SJSA1 (cell line): ENCODE results near the gene ZNF277. TPM values are rescaled to one million over a fixed set of nuclear protein-coding genes. Genes with fewer than 3 reads are reported as not detected.

Experiments used
- DNase-seq, 2 experiments: peaks; one replicate each; pipeline ENCODE4 v3.0.0-alpha.2; 2015 to 2020; ENCODE audit warnings: low spot score in 2 of 2, low read depth in 1 of 2
- H3K27ac ChIP-seq: fragments of 250-450 bp; sonication (Bioruptor Pico); 2 replicates; pipeline ENCODE4 v1.5.1; 2020; ENCODE audit warnings: mild to moderate bottlenecking, moderate library complexity
- H3K27me3 ChIP-seq: fragments of 250-450 bp; sonication (Bioruptor Pico); replicated peaks from 2 replicates; pipeline ENCODE4 v1.5.1; 2020; ENCODE audit warnings: mild to moderate bottlenecking, moderate library complexity
- H3K36me3 ChIP-seq: fragments of 250-450 bp; sonication (Bioruptor Pico); 2 replicates; pipeline ENCODE4 v1.5.1; 2020; ENCODE audit warnings: mild to moderate bottlenecking
- H3K4me1 ChIP-seq: fragments of 250-450 bp; sonication (Bioruptor Pico); replicated peaks from 2 replicates; pipeline ENCODE4 v1.6.1; 2021; ENCODE audit warnings: mild to moderate bottlenecking
- H3K4me3 ChIP-seq: fragments of 250-450 bp; sonication (Bioruptor Pico); 2 replicates; pipeline ENCODE4 v1.5.1; 2020; ENCODE audit warnings: mild to moderate bottlenecking
- H3K9me3 ChIP-seq: fragments of 250-450 bp; sonication (Bioruptor Pico); replicated peaks from 2 replicates; pipeline ENCODE4 v1.5.1; 2020; ENCODE audit warnings: mild to moderate bottlenecking
- total RNA-seq: library from RNA; depleted of rRNA; stranded (reverse); fragments of >200 nt; shearing (Covaris generic); gene quantifications from 2 replicates; pipeline ENCODE4 v1.2.3, GENCODE V29; 2014

ZNF277 gene
- total RNA-seq, 1 experiment from 2014 or later, result 14.7 TPM

- no peaks in the 10 kb centered on the region for H3K36me3 ChIP-seq
- H3K4me1 ChIP-seq, result peaks cover 21% of the 10 kb centered on the region
- H3K27me3 ChIP-seq, result no peaks in the 10 kb centered on the region
- H3K9me3 ChIP-seq, result no peaks in the 10 kb centered on the region
- H3K4me3 ChIP-seq, result no peak overlapping the region
- H3K27ac ChIP-seq, result no peak overlapping the region
- DNase-seq, result no peak
These were observed 50.6 kb downstream of the ZNF277 start for GRCh38 chr7:112257073-112257472.

- no peak for DNase-seq
- no peaks in the 10 kb centered on the region for H3K9me3 ChIP-seq
- H3K27me3 ChIP-seq, result no peaks in the 10 kb centered on the region
- no peaks in the 10 kb centered on the region for H3K36me3 ChIP-seq
- H3K4me1 ChIP-seq, result no peaks in the 10 kb centered on the region
- no peak overlapping the region for H3K4me3 ChIP-seq
- H3K27ac ChIP-seq, result no peak overlapping the region
These were observed 54.4 kb downstream of the ZNF277 start for GRCh38 chr7:112260911-112261310.

- Histone ChIP-seq H3K36me3 (no peaks in the 10 kb centered on the region), H3K27ac (no peak overlapping the region), H3K9me3 (no peaks in the 10 kb centered on the region), H3K4me1 (no peaks in the 10 kb centered on the region), H3K27me3 (no peaks in the 10 kb centered on the region), H3K4me3 (no peak overlapping the region)
- no peak for DNase-seq
These were observed 55.5 kb downstream of the ZNF277 start for GRCh38 chr7:112262036-112262435.

DNA sequence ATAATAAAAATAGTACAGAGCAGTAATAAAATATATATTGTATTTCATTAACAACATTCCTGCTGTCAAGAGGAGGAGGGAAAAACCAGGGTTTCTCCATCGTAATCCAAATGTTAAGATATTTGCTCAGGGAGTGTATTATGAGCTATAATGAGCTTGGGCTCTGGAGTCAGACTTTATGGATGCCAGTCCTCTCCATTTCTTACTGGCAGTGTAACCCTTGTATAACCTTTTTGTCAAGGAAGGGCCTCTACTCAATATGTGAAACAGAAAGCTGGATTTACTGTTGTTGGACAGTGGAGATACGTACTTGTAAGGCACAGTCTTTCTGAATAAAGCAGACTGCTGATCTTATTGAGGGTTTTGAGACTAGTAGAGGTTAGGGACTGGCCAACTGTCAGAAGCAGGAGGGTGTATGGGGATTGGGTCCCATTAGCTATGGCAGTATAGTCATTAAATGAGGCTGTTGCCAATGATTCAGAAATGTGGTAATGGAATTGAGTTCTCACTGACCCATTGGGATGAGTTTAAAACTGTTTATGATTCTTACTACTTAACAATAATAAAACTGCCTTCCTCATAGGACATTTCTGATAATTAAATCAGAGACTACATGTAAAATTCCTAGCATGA, 56.5 kb downstream of the ZNF277 start:
- Histone ChIP-seq H3K4me3 (no peak overlapping the region), H3K36me3 (no peaks in the 10 kb centered on the region), H3K4me1 (no peaks in the 10 kb centered on the region), H3K9me3 (no peaks in the 10 kb centered on the region), H3K27me3 (no peaks in the 10 kb centered on the region), H3K27ac (no peak overlapping the region)
- DNase-seq, result no peak

DNA sequence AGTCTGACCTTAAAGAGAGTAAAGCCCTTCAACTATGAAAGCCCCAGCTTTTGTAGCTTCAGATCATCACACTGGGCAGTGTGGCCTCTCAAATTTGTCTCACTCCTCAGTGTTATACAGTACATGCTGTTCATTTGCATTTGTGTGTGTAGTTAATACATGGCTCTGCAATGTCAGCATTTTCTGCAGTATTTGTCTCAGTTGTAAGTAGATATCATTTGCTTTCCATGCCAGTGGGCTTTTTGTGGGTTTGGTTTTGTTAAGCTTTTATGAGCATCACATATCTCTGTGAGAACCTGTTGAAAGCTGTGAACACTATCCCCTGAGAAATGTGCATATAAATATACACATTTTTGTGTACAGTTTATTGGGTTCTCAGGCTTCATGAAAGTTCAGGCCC, 57.0 kb downstream of the ZNF277 start:
- H3K36me3 ChIP-seq, result no peaks in the 10 kb centered on the region
- H3K4me1 ChIP-seq, result no peaks in the 10 kb centered on the region
- H3K9me3 ChIP-seq, result no peaks in the 10 kb centered on the region
- DNase-seq, result no peak
- no peaks in the 10 kb centered on the region for H3K27me3 ChIP-seq
- H3K27ac ChIP-seq, result no peak overlapping the region
- H3K4me3 ChIP-seq, result no peak overlapping the region

GRCh38 chr7:112266141-112266540, 59.6 kb downstream of the ZNF277 start:
- no peak overlapping the region for H3K4me3 ChIP-seq
- DNase-seq, result no peak
- no peaks in the 10 kb centered on the region for H3K27me3 ChIP-seq
- H3K36me3 ChIP-seq, result no peaks in the 10 kb centered on the region
- H3K4me1 ChIP-seq, result no peaks in the 10 kb centered on the region
- no peaks in the 10 kb centered on the region for H3K9me3 ChIP-seq
- no peak overlapping the region for H3K27ac ChIP-seq

DNA sequence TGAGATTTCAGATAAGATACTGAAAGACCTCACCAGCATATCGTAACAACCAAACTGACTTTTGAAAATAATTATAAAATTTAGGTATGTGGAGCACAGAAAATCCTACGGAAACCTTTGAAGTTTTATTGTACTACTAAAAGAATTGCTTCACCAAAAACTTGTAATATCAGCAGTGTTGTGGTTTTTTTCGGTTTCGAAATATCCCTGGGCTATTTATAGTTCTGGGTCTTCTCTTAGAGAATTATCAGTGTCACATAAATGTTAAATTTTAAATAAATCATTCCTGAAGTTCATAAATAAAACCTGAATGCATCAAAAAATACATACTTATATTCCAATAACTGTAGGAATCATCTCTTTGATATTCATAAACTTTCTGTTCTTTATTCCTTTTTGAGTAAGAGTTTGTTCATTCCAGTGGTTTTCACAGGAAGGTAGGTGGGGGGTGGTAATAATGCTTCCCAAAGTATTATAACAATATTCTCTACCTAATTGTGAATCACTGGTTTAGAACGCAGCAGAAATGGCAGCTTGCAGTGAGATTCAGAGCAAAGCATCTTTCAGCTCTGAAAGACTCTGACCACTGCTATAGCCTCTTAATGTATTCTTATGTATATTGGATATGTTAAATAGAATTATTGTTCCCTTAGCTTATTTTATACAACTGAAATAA, 60.2 kb downstream of the ZNF277 start:
- H3K4me1 ChIP-seq, result no peaks in the 10 kb centered on the region
- no peak for DNase-seq

GRCh38 chr7:112267944-112268691, 61.6 kb downstream of the ZNF277 start:
- H3K4me3 ChIP-seq, result no peak overlapping the region
- H3K36me3 ChIP-seq, result no peaks in the 10 kb centered on the region
- no peaks in the 10 kb centered on the region for H3K9me3 ChIP-seq
- H3K27me3 ChIP-seq, result no peaks in the 10 kb centered on the region
- no peak for DNase-seq
- H3K27ac ChIP-seq, result no peak overlapping the region
- H3K4me1 ChIP-seq, result no peaks in the 10 kb centered on the region

More for the DNA sequence above, 60.2 kb downstream of the ZNF277 start:
- Histone ChIP-seq H3K9me3 (no peaks in the 10 kb centered on the region), H3K27ac (no peak overlapping the region), H3K36me3 (no peaks in the 10 kb centered on the region), H3K27me3 (no peaks in the 10 kb centered on the region), H3K4me3 (no peak overlapping the region)

- Histone ChIP-seq H3K4me3 (no peak overlapping the region), H3K27me3 (no peaks in the 10 kb centered on the region), H3K27ac (no peak overlapping the region), H3K36me3 (no peaks in the 10 kb centered on the region), H3K9me3 (no peaks in the 10 kb centered on the region), H3K4me1 (no peaks in the 10 kb centered on the region)
- DNase-seq, result no peak
These were observed 64.7 kb downstream of the ZNF277 start for GRCh38 chr7:112271162-112271561.

GRCh38 chr7:112272921-112273561, 66.5 kb downstream of the ZNF277 start:
- Histone ChIP-seq H3K36me3 (no peaks in the 10 kb centered on the region), H3K27me3 (no peaks in the 10 kb centered on the region), H3K4me3 (no peak overlapping the region), H3K9me3 (no peaks in the 10 kb centered on the region), H3K27ac (no peak overlapping the region), H3K4me1 (no peaks in the 10 kb centered on the region)
- no peak for DNase-seq

DNA sequence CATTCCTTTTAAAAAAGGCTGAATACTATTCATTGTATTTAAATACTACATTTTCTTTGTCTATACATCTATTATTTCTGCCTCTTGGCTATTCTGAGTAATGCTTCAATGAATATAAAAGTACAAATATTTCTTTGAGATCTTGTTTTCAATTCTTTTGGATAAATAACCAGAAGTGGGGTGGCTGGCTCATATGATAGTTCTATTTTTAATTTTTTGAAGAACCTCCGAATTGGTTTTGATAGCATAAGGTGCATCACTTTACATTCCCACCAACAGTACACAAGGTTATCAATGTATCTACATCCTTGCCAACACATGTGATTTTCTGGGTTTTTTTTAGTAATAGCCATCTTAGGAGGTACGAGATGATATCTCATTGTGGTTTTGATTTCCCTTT, 72.5 kb downstream of the ZNF277 start:
- Histone ChIP-seq H3K36me3 (no peaks in the 10 kb centered on the region), H3K27me3 (no peaks in the 10 kb centered on the region), H3K4me3 (no peak overlapping the region), H3K27ac (no peak overlapping the region), H3K9me3 (no peaks in the 10 kb centered on the region), H3K4me1 (no peaks in the 10 kb centered on the region)
- no peak for DNase-seq

- Histone ChIP-seq H3K4me1 (no peaks in the 10 kb centered on the region), H3K27ac (no peak overlapping the region), H3K36me3 (no peaks in the 10 kb centered on the region), H3K4me3 (no peak overlapping the region), H3K27me3 (no peaks in the 10 kb centered on the region), H3K9me3 (no peaks in the 10 kb centered on the region)
- no peak for DNase-seq
These were observed 73.8 kb downstream of the ZNF277 start for GRCh38 chr7:112280267-112280666.

- Histone ChIP-seq H3K4me1 (no peaks in the 10 kb centered on the region), H3K27me3 (no peaks in the 10 kb centered on the region), H3K36me3 (no peaks in the 10 kb centered on the region), H3K4me3 (no peak overlapping the region), H3K9me3 (no peaks in the 10 kb centered on the region), H3K27ac (no peak overlapping the region)
- DNase-seq, result no peak
These were observed 76.1 kb downstream of the ZNF277 start for GRCh38 chr7:112282476-112283188.
